A549 treated with GW870086 at 1 μM for 4 hours (cell line): ENCODE results near the gene KDM6B. TPM values are rescaled to one million over a fixed set of nuclear protein-coding genes. Genes with fewer than 3 reads are reported as not detected.

Experiments used
- total RNA-seq: library from RNA; stranded (reverse); fragments of 200-300 nt; extraction: Qiagen RNA extraction; gene quantifications from 5 replicates; pipeline ENCODE4 v1.2.3, GENCODE V29; 2022; ENCODE audit warnings: low read depth

The KDM6B gene, protein sequence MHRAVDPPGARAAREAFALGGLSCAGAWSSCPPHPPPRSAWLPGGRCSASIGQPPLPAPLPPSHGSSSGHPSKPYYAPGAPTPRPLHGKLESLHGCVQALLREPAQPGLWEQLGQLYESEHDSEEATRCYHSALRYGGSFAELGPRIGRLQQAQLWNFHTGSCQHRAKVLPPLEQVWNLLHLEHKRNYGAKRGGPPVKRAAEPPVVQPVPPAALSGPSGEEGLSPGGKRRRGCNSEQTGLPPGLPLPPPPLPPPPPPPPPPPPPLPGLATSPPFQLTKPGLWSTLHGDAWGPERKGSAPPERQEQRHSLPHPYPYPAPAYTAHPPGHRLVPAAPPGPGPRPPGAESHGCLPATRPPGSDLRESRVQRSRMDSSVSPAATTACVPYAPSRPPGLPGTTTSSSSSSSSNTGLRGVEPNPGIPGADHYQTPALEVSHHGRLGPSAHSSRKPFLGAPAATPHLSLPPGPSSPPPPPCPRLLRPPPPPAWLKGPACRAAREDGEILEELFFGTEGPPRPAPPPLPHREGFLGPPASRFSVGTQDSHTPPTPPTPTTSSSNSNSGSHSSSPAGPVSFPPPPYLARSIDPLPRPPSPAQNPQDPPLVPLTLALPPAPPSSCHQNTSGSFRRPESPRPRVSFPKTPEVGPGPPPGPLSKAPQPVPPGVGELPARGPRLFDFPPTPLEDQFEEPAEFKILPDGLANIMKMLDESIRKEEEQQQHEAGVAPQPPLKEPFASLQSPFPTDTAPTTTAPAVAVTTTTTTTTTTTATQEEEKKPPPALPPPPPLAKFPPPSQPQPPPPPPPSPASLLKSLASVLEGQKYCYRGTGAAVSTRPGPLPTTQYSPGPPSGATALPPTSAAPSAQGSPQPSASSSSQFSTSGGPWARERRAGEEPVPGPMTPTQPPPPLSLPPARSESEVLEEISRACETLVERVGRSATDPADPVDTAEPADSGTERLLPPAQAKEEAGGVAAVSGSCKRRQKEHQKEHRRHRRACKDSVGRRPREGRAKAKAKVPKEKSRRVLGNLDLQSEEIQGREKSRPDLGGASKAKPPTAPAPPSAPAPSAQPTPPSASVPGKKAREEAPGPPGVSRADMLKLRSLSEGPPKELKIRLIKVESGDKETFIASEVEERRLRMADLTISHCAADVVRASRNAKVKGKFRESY (N-terminal part only)
- total RNA-seq, result 9.9 to 17.7 TPM (median 12.8 TPM) in 5 replicates

GRCh38 chr17:7833795-7834541, at the start of gene KDM6B:
KDM6B (plus strand) TSS chr17:7834217; CDS start chr17:7845555, 11,338 bp downstream.

DNA sequence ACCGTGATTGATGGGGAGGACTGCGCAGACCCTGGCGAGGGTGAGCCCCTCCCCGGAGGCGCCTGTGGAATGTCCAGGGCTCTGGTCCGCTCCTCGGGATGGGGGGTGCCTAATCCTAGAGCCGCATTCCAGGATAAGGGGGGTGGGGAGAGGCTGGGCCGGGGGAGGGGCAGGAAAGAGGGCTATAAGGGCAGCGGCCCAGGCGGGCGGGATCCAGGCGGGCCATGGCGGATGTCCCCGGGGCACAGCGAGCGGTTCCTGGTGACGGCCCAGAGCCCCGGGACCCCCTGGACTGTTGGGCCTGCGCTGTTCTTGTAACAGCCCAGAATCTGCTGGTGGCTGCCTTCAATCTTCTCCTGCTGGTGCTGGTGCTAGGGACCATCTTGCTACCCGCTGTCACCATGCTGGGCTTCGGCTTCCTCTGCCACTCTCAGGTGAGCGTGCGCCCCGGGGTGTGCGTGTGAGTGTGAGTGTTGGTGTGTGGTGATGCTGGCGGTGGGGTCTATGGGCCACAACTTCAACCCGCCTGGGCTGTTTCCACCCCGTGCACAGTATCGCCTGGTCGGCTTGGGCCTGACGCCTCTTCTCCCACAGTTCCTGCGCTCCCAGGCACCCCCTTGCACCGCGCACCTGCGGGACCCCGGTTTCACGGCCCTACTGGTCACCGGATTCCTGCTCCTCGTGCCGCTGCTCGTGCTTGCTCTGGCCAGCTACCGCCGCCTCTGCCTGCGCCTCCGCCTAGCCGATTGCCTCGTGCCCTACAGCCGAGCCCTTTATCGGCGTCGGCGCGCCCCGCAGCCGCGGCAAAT, 21.0 kb downstream of the KDM6B start, which contains the start of gene TMEM88:
Gene TMEM88 (plus strand): TSS at position 216 of the 809 bp plus-strand sequence. CDS start 9 bp downstream, at position 225.

GRCh38 chr17:7856811-7857712, 23.0 kb downstream of the KDM6B start, which contains the start of gene NAA38:
NAA38 (minus strand) TSS chr17:7857559; CDS start chr17:7857463, 96 bp downstream.

GRCh38 chr17:7857713-7858521, 23.9 kb downstream of the KDM6B start, which contains the start of gene CYB5D1:
CYB5D1 (plus strand) TSS chr17:7858003; CDS start chr17:7858135, 132 bp downstream.

Other genes starting within 250 kb of the KDM6B start
- 0.13 to 0.30 TPM (median 0.14 TPM) in 5 replicates for gene SOX15, start 244.1 kb upstream of the KDM6B start, total RNA-seq
- gene FXR2, start 219.3 kb upstream of the KDM6B start, total RNA-seq, result 44.0 to 59.8 TPM (median 56.2 TPM) in 5 replicates
- 65.1 to 91.4 TPM (median 81.4 TPM) in 5 replicates for gene SAT2, start 206.4 kb upstream of the KDM6B start, total RNA-seq
- 0.29 to 1.1 TPM (median 0.42 TPM) in 5 replicates for gene SHBG, start 204.1 kb upstream of the KDM6B start, total RNA-seq
- 0.12 to 0.42 TPM (median 0.26 TPM) in 5 replicates for gene ATP1B2, start 183.3 kb upstream of the KDM6B start, total RNA-seq
- 38.4 to 46.5 TPM (median 42.3 TPM) in 5 replicates for gene TP53, start 146.7 kb upstream of the KDM6B start, total RNA-seq
- gene WRAP53, start 145.7 kb upstream of the KDM6B start, total RNA-seq, result 29.3 to 48.6 TPM (median 40.8 TPM) in 5 replicates
- 1.3 to 1.6 TPM (median 1.5 TPM) in 5 replicates for gene EFNB3, start 129.0 kb upstream of the KDM6B start, total RNA-seq
- gene DNAH2, start 116.5 kb upstream of the KDM6B start, total RNA-seq, result 0.01 to 0.10 TPM (median 0.05 TPM) in 4 of 5 replicates, not detected in the other
- gene TMEM88, start 20.8 kb downstream of the KDM6B start, total RNA-seq, result 0.23 to 0.92 TPM (median 0.82 TPM) in 5 replicates
- 210 to 251 TPM (median 223 TPM) in 5 replicates for gene NAA38, start 23.3 kb downstream of the KDM6B start, total RNA-seq
- gene CYB5D1, start 23.8 kb downstream of the KDM6B start, total RNA-seq, result 19.1 to 21.6 TPM (median 19.8 TPM) in 5 replicates
- 52.0 to 66.7 TPM (median 61.6 TPM) in 5 replicates for gene CHD3, start 54.6 kb downstream of the KDM6B start, total RNA-seq
- gene RNF227, start 82.1 kb downstream of the KDM6B start, total RNA-seq, result 1.0 to 1.7 TPM (median 1.1 TPM) in 5 replicates
- gene KCNAB3, start 95.6 kb downstream of the KDM6B start, total RNA-seq, result 1.7 to 2.9 TPM (median 2.0 TPM) in 5 replicates
- gene TRAPPC1, start 97.7 kb downstream of the KDM6B start, total RNA-seq, result 298 to 338 TPM (median 306 TPM) in 5 replicates
- 32.2 to 41.3 TPM (median 38.3 TPM) in 5 replicates for gene CNTROB, start 98.0 kb downstream of the KDM6B start, total RNA-seq
- 0.24 to 0.34 TPM in 2 of 5 replicates, not detected in the others for gene GUCY2D, start 168.4 kb downstream of the KDM6B start, total RNA-seq
- gene ALOX15B, start 204.8 kb downstream of the KDM6B start, total RNA-seq, result 0.05 to 0.07 TPM in 2 of 5 replicates, not detected in the others